ENCODE results near the gene TLN1. TPM values are rescaled to one million over a fixed set of nuclear protein-coding genes. Genes with fewer than 3 reads are reported as not detected.

TLN1 gene
- total and polyA plus RNA-seq, 2 experiments from 2014 or later: 198 to 527 TPM

DNA sequence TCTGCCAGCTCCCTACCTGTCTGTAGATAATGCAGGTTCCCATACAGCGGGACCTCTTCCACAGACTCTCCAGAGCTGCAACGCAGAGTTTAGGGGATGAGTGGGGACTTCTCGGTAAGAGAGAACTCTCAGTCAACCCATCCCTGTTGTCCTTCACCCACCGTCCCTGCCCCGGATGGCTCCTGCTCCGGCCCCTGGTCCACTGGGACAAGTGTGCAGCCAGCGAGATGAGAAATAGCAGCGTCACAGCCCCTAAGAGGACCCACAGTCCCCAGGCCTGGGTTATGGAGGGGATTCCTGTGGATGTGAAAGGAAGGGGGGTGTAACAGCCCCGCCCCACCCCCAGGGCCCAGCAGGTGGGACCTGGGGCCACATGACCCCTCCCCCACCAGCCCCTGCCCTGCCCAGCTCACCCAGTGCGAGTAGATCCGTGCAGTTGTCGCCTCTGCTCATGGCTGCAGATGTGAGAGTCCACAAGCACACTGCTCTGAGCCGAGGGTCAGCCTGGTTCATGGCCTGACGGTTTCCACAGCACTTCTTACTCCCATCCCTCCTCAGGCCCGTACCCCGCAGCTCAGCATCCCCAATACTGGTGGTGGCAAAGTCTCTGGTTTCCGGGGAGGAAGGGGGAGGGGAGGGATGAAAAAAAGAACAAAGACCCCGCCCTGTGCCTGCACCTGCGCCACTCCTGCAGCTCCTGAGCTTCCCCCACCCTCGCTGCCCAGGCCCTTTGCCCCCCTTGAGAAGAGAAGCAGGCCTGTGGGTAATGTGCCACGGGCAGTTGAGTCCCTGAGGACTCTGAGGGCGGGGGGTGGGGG is 81.4 kb downstream of the TLN1 start, which contains the start of gene SIT1:
Gene SIT1, minus strand, starts transcription at position 591 of the 818 bp plus-strand sequence. Its CDS starts 78 bp downstream, at position 513.
- no peaks in the 10 kb centered on the region for H3K9me3 ChIP-seq (ENCODE audit: low read depth)
- peaks cover 24% of the 10 kb centered on the region for H3F3A ChIP-seq (ENCODE audit: insufficient read depth)
- in situ Hi-C loops (cut with MboI): no loop called here
- no peaks in the 10 kb centered on the region for H3K36me3 ChIP-seq (ENCODE audit: low read depth)
- H4K20me1 ChIP-seq (ENCODE audit: insufficient read depth): no peaks in the 10 kb centered on the region
- DNase-seq: no peak
- peak within 1 kb of the TSS; percentile 48 for H3K27ac ChIP-seq
- H3K79me2 ChIP-seq (ENCODE audit: insufficient read depth): 0 out of 2 replicates have a peak, but pooled peaks cover 2% of the 10 kb centered on the region
- WGBS, 2 experiments (ENCODE audit: low coverage in 1 of 2, low lambda C conversion rate in 2 of 2, missing lambda C conversion rate in 2 of 2): 71% methylated on average over 13 to 22 of the region's 22 CpGs
- H3K9ac ChIP-seq: peak within 1 kb of the TSS; percentile 57
- no peaks in the 10 kb centered on the region for H3K27me3 ChIP-seq (replicated peaks; ENCODE audit: insufficient read depth)
- H3K4me3 ChIP-seq: 0 out of 2 replicates have a peak within 1 kb of the TSS, but pooled peaks have one; percentile 13
- peak within 1 kb of the TSS; percentile 89 for H2AFZ ChIP-seq
- H3K4me1 ChIP-seq (ENCODE audit: insufficient read depth): peaks cover 42% of the 10 kb centered on the region
- no peaks in the 10 kb centered on the region for H3K9me2 ChIP-seq (ENCODE audit: insufficient read depth)
- TF ChIP-seq EZH2 (IDR thresholded peaks at IDR 0.05; ENCODE audit: insufficient read depth, poor library complexity, severe bottlenecking) (no peak), EZH2phosphoT487 (IDR thresholded peaks at IDR 0.05; ENCODE audit: insufficient read depth, low read depth) (no peak)
- H3K4me2 ChIP-seq (ENCODE audit: unreplicated experiment): peak within 1 kb of the TSS; percentile 59

DNA sequence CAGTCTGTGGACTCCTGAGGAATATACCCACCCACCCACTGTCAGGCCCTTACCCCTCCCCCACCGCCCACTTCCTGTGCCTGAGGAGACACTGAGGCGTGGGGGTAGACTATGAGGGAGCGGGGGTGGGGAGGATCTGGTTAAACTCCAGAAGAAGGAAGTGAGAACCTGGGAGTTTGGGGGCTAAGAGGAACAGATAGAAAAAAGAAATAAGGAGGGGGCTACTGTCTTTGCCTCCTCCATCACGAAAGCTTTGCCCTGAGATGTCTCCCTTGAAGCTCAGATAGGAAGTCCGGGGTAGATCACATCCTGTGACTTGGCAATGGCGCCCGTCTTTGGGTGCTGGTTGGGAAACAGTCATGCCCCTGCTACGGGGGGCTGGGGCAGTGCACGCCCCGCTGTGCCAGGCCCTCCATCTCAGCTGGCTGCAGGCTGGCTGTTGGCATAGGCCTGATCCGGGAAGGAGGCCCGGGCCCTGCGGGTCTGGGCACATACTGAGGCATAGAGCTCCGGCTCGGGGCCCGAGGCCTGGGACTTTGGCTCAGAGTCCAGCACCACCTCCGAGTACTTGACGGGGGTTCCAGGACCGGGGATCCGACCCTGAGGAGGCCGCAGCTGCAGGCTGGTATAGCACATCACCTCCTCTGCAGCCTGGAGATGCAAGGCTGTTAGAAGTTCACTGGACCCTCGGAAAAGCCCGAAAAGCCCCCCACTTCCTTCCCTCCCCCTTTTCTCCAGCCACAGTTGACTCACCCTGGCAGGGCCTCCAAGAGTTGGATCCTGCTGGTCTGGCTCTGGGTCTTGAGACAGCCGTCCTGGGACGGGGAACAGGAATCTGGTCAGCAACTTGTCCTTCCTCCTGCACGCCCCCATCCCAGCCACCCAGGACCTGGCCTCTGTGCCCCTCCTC is 82.3 kb downstream of the TLN1 start:
- 17 to 25% methylated on average over 19 to 25 of the region's 26 CpGs for WGBS, 2 experiments (ENCODE audit: low coverage in 1 of 2, low lambda C conversion rate in 2 of 2, missing lambda C conversion rate in 2 of 2)
- peak overlapping the region; percentile 59 for H3K4me2 ChIP-seq (ENCODE audit: unreplicated experiment)
- no peaks in the 10 kb centered on the region for H4K20me1 ChIP-seq (ENCODE audit: insufficient read depth)
- no peaks in the 10 kb centered on the region for H3K36me3 ChIP-seq (ENCODE audit: low read depth)
- H3K27me3 ChIP-seq (replicated peaks; ENCODE audit: insufficient read depth): no peaks in the 10 kb centered on the region
- peaks cover 50% of the 10 kb centered on the region for H3K4me1 ChIP-seq (ENCODE audit: insufficient read depth)
- DNase-seq: peak; percentile 82
- no peaks in the 10 kb centered on the region for H3K9me2 ChIP-seq (ENCODE audit: insufficient read depth)
- no peaks in the 10 kb centered on the region for H3K9me3 ChIP-seq (ENCODE audit: low read depth)
- in situ Hi-C loops (cut with MboI): no loop called here
- H3K27ac ChIP-seq: peak overlapping the region; percentile 48
- H2AFZ ChIP-seq: peak overlapping the region; percentile 89
- H3K9ac ChIP-seq: peak overlapping the region; percentile 57
- H3F3A ChIP-seq (ENCODE audit: insufficient read depth): peaks cover 33% of the 10 kb centered on the region
- H3K79me2 ChIP-seq (ENCODE audit: insufficient read depth): 0 out of 2 replicates have a peak, but pooled peaks cover 5% of the 10 kb centered on the region
- TF ChIP-seq EZH2phosphoT487 (IDR thresholded peaks at IDR 0.05; ENCODE audit: insufficient read depth, low read depth) (no peak), EZH2 (IDR thresholded peaks at IDR 0.05; ENCODE audit: insufficient read depth, poor library complexity, severe bottlenecking) (no peak)
- 0 out of 2 replicates have a peak overlapping the region, but pooled peaks have one; percentile 13 for H3K4me3 ChIP-seq

Small RNAs within 50 kb of the gene (microRNA-seq; reads per million reads assigned to microRNA genes)
- gene MIR6852 (ENCODE audit: borderline number of aligned reads): 3.6 reads per million
- not detected for gene MIR6853 (ENCODE audit: borderline number of aligned reads)

Small RNAs within 50 kb of the gene (small RNA-seq; reads per million reads assigned to genes)
- gene MIR6853 (ENCODE audit: low read depth, low replicate concordance): not detected
- not detected for gene RMRP (ENCODE audit: low read depth, low replicate concordance)
- not detected for gene RN7SL22P (ENCODE audit: low read depth, low replicate concordance)

Other genes starting within 250 kb of the TLN1 start
- gene RUSC2, start 242.1 kb downstream of the TLN1 start, total RNA-seq (2014; rRNA removed; shearing (Covaris generic)): 74.0 and 78.4 TPM in 2 replicates
- 31.7 and 34.0 TPM in 2 replicates for gene RUSC2, start 242.1 kb downstream of the TLN1 start, polyA plus RNA-seq (2016; fragmentation: Nextera tagmentation; extraction: Ambion mirVana)
- gene TESK1, start 126.9 kb downstream of the TLN1 start, total RNA-seq (2014; rRNA removed; shearing (Covaris generic)): 21.6 and 33.0 TPM in 2 replicates
- gene TESK1, start 126.9 kb downstream of the TLN1 start, polyA plus RNA-seq (2016; fragmentation: Nextera tagmentation; extraction: Ambion mirVana): 14.1 and 14.9 TPM in 2 replicates
- 3.9 TPM in 1 of 2 replicates, not detected in the other for gene CD72, start 113.8 kb downstream of the TLN1 start, total RNA-seq (2014; rRNA removed; shearing (Covaris generic))
- 1.6 and 1.9 TPM in 2 replicates for gene CD72, start 113.8 kb downstream of the TLN1 start, polyA plus RNA-seq (2016; fragmentation: Nextera tagmentation; extraction: Ambion mirVana)
- not detected in 2 replicates for gene SIT1, start 81.3 kb downstream of the TLN1 start, total RNA-seq (2014; rRNA removed; shearing (Covaris generic))
- 0.58 TPM in 1 of 2 replicates, not detected in the other for gene SIT1, start 81.3 kb downstream of the TLN1 start, polyA plus RNA-seq (2016; fragmentation: Nextera tagmentation; extraction: Ambion mirVana)
- gene RMRP, start 74.2 kb downstream of the TLN1 start, total RNA-seq (2014; rRNA removed; shearing (Covaris generic)): 14,230 and 20,944 TPM in 2 replicates
- not detected in 2 replicates for gene RMRP, start 74.2 kb downstream of the TLN1 start, polyA plus RNA-seq (2016; fragmentation: Nextera tagmentation; extraction: Ambion mirVana)
- gene CCDC107, start 73.9 kb downstream of the TLN1 start, total RNA-seq (2014; rRNA removed; shearing (Covaris generic)): 20.5 and 28.6 TPM in 2 replicates
- gene CCDC107, start 73.9 kb downstream of the TLN1 start, polyA plus RNA-seq (2016; fragmentation: Nextera tagmentation; extraction: Ambion mirVana): 52.8 and 55.7 TPM in 2 replicates
- 0.13 and 2.1 TPM in 2 replicates for gene ARHGEF39, start 67.0 kb downstream of the TLN1 start, total RNA-seq (2014; rRNA removed; shearing (Covaris generic))
- gene ARHGEF39, start 67.0 kb downstream of the TLN1 start, polyA plus RNA-seq (2016; fragmentation: Nextera tagmentation; extraction: Ambion mirVana): 1.6 and 1.8 TPM in 2 replicates
- 3.4 and 4.3 TPM in 2 replicates for gene CA9, start 58.3 kb downstream of the TLN1 start, total RNA-seq (2014; rRNA removed; shearing (Covaris generic))
- 2.3 and 2.7 TPM in 2 replicates for gene CA9, start 58.3 kb downstream of the TLN1 start, polyA plus RNA-seq (2016; fragmentation: Nextera tagmentation; extraction: Ambion mirVana)
- 1,596 and 1,625 TPM in 2 replicates for gene TPM2, start 42.3 kb downstream of the TLN1 start, total RNA-seq (2014; rRNA removed; shearing (Covaris generic))
- 3,527 and 3,584 TPM in 2 replicates for gene TPM2, start 42.3 kb downstream of the TLN1 start, polyA plus RNA-seq (2016; fragmentation: Nextera tagmentation; extraction: Ambion mirVana)
- gene CREB3, start 471 bp upstream of the TLN1 start, total RNA-seq (2014; rRNA removed; shearing (Covaris generic)): 101 and 111 TPM in 2 replicates
- gene CREB3, start 471 bp upstream of the TLN1 start, polyA plus RNA-seq (2016; fragmentation: Nextera tagmentation; extraction: Ambion mirVana): 113 and 114 TPM in 2 replicates
- gene GBA2, start 17.0 kb upstream of the TLN1 start, total RNA-seq (2014; rRNA removed; shearing (Covaris generic)): 20.3 and 30.0 TPM in 2 replicates
- 24.0 and 27.6 TPM in 2 replicates for gene GBA2, start 17.0 kb upstream of the TLN1 start, polyA plus RNA-seq (2016; fragmentation: Nextera tagmentation; extraction: Ambion mirVana)
- 19.1 and 20.0 TPM in 2 replicates for gene RGP1, start 17.1 kb upstream of the TLN1 start, total RNA-seq (2014; rRNA removed; shearing (Covaris generic))
- 4.7 and 4.8 TPM in 2 replicates for gene RGP1, start 17.1 kb upstream of the TLN1 start, polyA plus RNA-seq (2016; fragmentation: Nextera tagmentation; extraction: Ambion mirVana)
- gene MSMP, start 22.1 kb upstream of the TLN1 start, total RNA-seq (2014; rRNA removed; shearing (Covaris generic)): not detected in 2 replicates
- gene MSMP, start 22.1 kb upstream of the TLN1 start, polyA plus RNA-seq (2016; fragmentation: Nextera tagmentation; extraction: Ambion mirVana): not detected in 2 replicates
- gene NPR2, start 59.4 kb upstream of the TLN1 start, total RNA-seq (2014; rRNA removed; shearing (Covaris generic)): 26.7 and 26.9 TPM in 2 replicates
- gene NPR2, start 59.4 kb upstream of the TLN1 start, polyA plus RNA-seq (2016; fragmentation: Nextera tagmentation; extraction: Ambion mirVana): 9.7 and 11.8 TPM in 2 replicates
- gene SPAG8, start 80.1 kb upstream of the TLN1 start, total RNA-seq (2014; rRNA removed; shearing (Covaris generic)): 0.76 and 0.97 TPM in 2 replicates
- 1.2 and 1.3 TPM in 2 replicates for gene SPAG8, start 80.1 kb upstream of the TLN1 start, polyA plus RNA-seq (2016; fragmentation: Nextera tagmentation; extraction: Ambion mirVana)
- gene HINT2, start 82.8 kb upstream of the TLN1 start, total RNA-seq (2014; rRNA removed; shearing (Covaris generic)): 16.7 and 30.6 TPM in 2 replicates
- 50.7 and 60.5 TPM in 2 replicates for gene HINT2, start 82.8 kb upstream of the TLN1 start, polyA plus RNA-seq (2016; fragmentation: Nextera tagmentation; extraction: Ambion mirVana)
- not detected in 2 replicates for gene FAM221B, start 96.5 kb upstream of the TLN1 start, total RNA-seq (2014; rRNA removed; shearing (Covaris generic))
- not detected in 2 replicates for gene FAM221B, start 96.5 kb upstream of the TLN1 start, polyA plus RNA-seq (2016; fragmentation: Nextera tagmentation; extraction: Ambion mirVana)
- 3.7 and 3.9 TPM in 2 replicates for gene TMEM8B, start 97.0 kb upstream of the TLN1 start, total RNA-seq (2014; rRNA removed; shearing (Covaris generic))
- 4.0 and 4.9 TPM in 2 replicates for gene TMEM8B, start 97.0 kb upstream of the TLN1 start, polyA plus RNA-seq (2016; fragmentation: Nextera tagmentation; extraction: Ambion mirVana)
- not detected in 2 replicates for gene OR13J1, start 138.2 kb upstream of the TLN1 start, total RNA-seq (2014; rRNA removed; shearing (Covaris generic))
- gene OR13J1, start 138.2 kb upstream of the TLN1 start, polyA plus RNA-seq (2016; fragmentation: Nextera tagmentation; extraction: Ambion mirVana): not detected in 2 replicates
- 0.76 and 1.2 TPM in 2 replicates for gene HRCT1, start 174.0 kb upstream of the TLN1 start, total RNA-seq (2014; rRNA removed; shearing (Covaris generic))
- gene HRCT1, start 174.0 kb upstream of the TLN1 start, polyA plus RNA-seq (2016; fragmentation: Nextera tagmentation; extraction: Ambion mirVana): 3.4 and 3.6 TPM in 2 replicates
- gene SPAAR, start 177.3 kb upstream of the TLN1 start, total RNA-seq (2014; rRNA removed; shearing (Covaris generic)): not detected in 2 replicates
- 0.23 and 0.39 TPM in 2 replicates for gene SPAAR, start 177.3 kb upstream of the TLN1 start, polyA plus RNA-seq (2016; fragmentation: Nextera tagmentation; extraction: Ambion mirVana)
- gene OR2S2, start 226.0 kb upstream of the TLN1 start, total RNA-seq (2014; rRNA removed; shearing (Covaris generic)): 0.11 TPM in 1 of 2 replicates, not detected in the other
- gene OR2S2, start 226.0 kb upstream of the TLN1 start, polyA plus RNA-seq (2016; fragmentation: Nextera tagmentation; extraction: Ambion mirVana): 0.30 and 0.67 TPM in 2 replicates